Esophagus mucosa (tissue), 1 donor: ENCODE results near the gene SERPINA9. TPM values are rescaled to one million over a fixed set of nuclear protein-coding genes. Genes with fewer than 3 reads are reported as not detected.
"Not testable (repeated sequence)": the region's sequence is repeated elsewhere in the genome, so short reads cannot be mapped to it uniquely, and the experiment has no call there.

ENCODE experiments used
- ATAC-seq: fragments of 200-7000 bp; cut with Tn5 transposase; one replicate; pipeline ENCODE4 v1.9.1; 2020
- total RNA-seq: library from RNA; stranded (reverse); gene quantifications from one replicate; pipeline ENCODE4 v1.2.4, GENCODE V29; 2023
- donor health status: DM: yes; HTN: yes; CAD: no.

SERPINA9 gene
- total RNA-seq: 0.12 TPM

- no peak for ATAC-seq
These were observed at the start of gene SERPINA9 for GRCh38 chr14:94476023-94476422. Gene SERPINA9 (minus strand): TSS chr14:94476197. CDS start chr14:94469840, 6,357 bp downstream.

- no peak for ATAC-seq
These were observed 48.1 kb upstream of the SERPINA9 start for GRCh38 chr14:94524093-94524492.

DNA sequence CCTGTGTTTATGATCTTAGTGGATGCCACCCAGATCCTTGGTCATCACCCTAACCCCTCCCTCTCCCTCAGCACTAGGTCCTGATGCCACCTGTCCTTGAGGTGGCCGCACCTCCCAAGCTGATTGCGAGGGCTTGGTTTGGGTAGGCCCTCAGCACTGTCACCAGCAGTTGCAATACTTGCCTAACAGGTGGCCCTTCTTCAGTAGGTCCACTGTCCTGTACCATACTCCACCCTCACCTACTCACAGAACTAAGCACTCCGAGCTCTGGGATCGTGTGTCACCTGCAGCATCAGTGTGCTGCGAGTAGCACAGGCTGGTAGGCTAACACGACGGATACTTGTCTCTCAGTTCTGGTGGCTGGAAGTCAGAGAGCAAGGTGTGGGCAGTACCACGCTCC is 47.3 kb upstream of the SERPINA9 start:
- no peak for ATAC-seq

- ATAC-seq: no peak
These were observed 46.2 kb upstream of the SERPINA9 start for GRCh38 chr14:94522115-94522724.

GRCh38 chr14:94521375-94522114 is 45.5 kb upstream of the SERPINA9 start:
- no peak for ATAC-seq

GRCh38 chr14:94517641-94518257 is 41.8 kb upstream of the SERPINA9 start:
- no peak for ATAC-seq

DNA sequence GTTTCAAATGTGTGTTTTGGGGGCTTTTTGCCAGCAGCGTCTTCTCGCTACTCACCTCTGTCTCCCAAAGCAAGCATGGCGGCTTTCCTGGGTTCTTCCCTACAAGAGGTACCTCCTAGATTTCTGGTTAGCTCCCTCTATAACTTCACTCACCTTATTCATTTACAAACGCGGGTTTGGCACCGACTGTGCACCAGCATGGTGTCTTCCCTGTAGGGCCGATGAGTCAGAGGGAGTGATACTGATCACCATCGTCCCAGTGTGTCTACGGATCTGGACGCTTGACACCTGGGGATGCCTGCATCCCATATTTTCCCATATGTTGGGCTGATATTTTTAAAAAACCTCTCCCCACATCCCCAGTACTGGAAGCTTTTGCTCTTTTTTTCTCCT is 41.2 kb upstream of the SERPINA9 start:
- no peak for ATAC-seq

DNA sequence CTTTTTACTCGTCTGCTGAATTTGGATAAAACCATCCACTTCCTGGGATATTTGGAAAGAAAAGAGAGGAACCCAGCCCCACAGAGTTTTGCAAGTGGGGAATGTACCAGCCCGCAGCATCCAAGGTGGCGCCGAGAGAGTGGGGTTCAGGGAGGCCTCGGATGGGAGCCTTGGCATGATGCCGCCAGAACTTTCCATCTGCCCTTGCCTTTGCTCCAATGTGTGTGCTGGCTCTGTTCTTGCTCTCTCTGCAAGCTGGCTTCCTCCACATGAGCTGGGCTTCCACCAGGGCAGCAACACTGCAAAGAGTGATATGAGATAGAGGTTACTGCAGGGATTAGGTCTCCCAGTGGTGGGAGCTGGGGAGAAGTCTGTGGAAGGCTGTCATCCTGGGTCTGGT is 39.9 kb upstream of the SERPINA9 start:
- ATAC-seq: no peak

- no peak for ATAC-seq
These were observed 39.4 kb upstream of the SERPINA9 start for GRCh38 chr14:94515426-94515825.

- ATAC-seq: no peak
These were observed 38.4 kb upstream of the SERPINA9 start for GRCh38 chr14:94514351-94514750.

DNA sequence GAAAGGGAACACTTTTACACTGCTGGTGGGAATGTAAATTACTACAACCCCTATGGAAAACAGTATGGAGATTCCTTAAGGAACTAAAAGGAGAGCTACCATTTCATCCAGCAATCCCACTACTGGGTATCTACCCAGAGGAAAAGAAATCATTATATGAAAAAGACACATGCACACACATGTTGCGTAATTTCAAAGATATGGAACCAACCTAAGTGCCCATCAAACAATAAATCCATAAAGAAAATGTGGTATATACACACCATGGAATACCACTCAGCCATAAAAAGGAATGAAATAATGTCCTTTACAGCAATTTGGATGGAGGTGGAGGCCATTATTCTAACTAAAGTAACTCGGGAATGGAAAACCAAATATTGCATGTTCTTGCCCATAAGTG is 34.5 kb upstream of the SERPINA9 start:
- ATAC-seq: not testable (repeated sequence)

GRCh38 chr14:94509356-94509755 is 33.4 kb upstream of the SERPINA9 start, which contains the start of gene SERPINA12:
Gene SERPINA12 (minus strand): TSS chr14:94509469. CDS start chr14:94498397, 11,072 bp downstream.
- no peak for ATAC-seq

GRCh38 chr14:94505641-94506040 is 29.6 kb upstream of the SERPINA9 start:
- ATAC-seq: no peak

- no peak for ATAC-seq
These were observed 29.2 kb upstream of the SERPINA9 start for GRCh38 chr14:94505206-94505605.

GRCh38 chr14:94501588-94502516 is 25.9 kb upstream of the SERPINA9 start:
- ATAC-seq: no peak

DNA sequence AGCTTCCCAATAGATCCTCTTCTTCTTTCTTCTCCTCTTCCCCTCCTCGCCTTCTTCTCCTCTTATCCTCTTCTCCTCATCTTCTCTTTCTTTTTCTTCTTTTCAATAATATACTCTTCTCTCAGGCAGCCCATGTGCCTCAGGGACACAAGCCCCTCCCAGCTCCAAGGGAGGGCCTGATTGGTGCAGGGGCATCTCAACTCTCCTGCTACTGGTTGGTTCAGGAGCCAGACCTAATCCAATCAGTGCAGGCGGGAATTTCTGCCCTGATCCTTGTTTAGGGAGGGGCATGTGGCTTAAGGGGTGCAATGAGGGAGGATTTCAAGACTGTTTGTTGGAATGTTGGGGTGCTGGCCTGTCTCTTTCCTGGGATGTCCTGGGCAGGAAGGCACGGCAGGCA is 24.3 kb upstream of the SERPINA9 start:
- no peak for ATAC-seq

DNA sequence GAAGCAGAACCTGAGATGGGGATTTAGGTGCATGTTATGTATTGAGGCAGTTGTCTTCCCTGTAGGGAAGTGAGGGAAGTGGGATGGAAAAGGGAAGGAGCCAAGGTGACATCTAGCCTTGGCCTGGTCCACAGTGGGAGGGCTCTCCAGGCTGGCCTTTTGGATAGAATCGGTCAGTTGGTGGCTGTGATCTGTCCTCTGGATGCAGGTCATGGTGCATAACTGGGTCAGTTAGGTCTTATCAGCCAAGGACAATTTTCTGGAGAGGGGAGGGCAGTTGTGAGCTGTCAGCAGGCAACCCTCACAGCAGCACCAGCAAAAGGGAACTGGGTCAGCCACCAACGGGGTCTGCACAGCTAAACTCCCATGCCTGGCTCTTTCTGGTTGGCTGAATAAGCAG is 23.7 kb upstream of the SERPINA9 start:
- ATAC-seq: no peak

GRCh38 chr14:94498215-94498614 is 22.2 kb upstream of the SERPINA9 start:
- ATAC-seq: no peak

DNA sequence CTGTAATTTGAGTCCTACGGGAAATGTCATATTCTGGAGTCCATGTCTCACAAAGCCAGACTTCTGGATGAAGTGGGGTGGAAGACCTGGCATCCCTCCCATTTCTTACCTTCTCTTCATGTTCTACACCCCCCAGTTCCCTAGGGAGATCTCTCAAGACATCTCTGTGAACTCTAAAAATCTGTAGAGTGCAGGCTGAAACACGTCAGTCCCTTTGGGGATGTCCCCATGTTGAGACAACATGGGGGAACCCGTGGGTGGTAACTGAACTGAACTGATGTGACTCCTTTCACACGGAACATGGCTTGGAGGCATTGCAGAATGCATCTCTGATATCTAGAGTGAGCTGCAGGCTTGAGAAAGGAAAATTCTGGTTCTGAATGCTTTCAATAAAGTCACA is 18.1 kb upstream of the SERPINA9 start:
- no peak for ATAC-seq

DNA sequence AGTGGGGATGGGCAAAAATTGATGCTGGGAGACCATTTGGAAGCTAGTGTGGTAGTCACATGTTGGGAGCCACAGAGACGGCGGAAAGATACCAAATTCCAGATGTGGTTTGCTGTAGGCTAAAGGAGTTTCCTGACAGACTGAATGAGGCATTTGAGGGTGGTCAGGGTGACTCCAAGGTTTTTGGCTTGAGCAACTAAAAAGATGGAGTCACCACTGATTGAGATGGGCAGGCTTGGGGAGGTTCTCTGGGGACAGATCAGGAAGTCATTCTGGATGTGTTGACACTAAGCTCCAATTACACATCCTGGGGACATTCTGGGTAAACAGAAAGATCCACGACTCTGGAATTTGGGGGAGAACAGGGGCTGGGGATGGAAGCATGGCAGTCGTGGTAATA is 15.5 kb upstream of the SERPINA9 start:
- ATAC-seq: no peak

DNA sequence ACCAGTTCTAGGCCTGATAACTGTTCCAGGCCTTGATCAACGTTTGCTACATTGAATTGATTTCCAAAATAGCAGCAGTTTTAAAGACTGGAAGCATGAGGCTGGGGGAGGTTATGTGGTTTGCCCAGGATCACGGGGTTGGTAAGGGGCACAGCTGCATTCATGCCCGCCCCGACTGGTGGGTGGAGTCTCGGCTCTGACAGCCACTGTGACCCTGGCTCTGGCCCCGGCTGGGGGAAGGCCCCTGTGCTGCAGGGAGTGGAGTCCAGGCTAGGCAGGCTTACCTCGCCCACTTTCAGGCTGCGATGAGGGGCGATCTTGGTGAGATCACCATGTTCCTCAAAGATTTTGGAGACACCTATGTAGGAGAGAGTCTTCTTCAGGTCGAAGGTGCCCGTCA is 13.3 kb upstream of the SERPINA9 start:
- no peak for ATAC-seq

DNA sequence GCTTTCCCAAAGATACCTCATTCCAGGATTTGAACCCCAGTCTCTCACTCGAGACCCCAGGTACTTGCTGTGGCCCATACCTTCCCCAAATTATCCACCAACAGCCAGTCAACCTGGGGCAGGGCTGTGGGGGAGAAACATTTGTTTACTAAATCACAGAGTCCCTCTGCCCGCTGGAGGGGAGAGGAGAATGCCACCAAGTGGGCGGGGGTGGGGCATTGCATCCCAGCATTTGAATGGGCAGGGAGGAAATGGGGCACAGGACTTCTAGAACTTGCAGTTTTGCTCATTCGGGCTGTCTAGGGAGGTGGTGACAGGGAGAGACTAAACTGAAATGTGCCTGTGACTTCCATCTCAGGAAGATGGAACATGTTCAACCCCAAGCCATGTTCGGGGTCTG is 10.9 kb upstream of the SERPINA9 start:
- no peak for ATAC-seq
